ENCODE measurements around the gene CDH13. TPM values are rescaled to one million over a fixed set of nuclear protein-coding genes. Genes with fewer than 3 reads are reported as not detected.

CDH13 gene
- polyA plus RNA-seq, 1 donor from 2014 or later: 3.2 TPM

GRCh38 chr16:83438326-83438725 is 811.6 kb downstream of the CDH13 start:
- no peak overlapping the region for H3K27ac ChIP-seq (ENCODE audit: low read length)
- H3K4me3 ChIP-seq (ENCODE audit: low read length): no peak overlapping the region
- no peaks in the 10 kb centered on the region for H3K9me2 ChIP-seq (ENCODE audit: insufficient read depth, low read length)
- no peaks in the 10 kb centered on the region for H4K20me1 ChIP-seq (ENCODE audit: insufficient read depth)
- H3K79me2 ChIP-seq (replicated peaks; ENCODE audit: insufficient read depth, low read length): no peaks in the 10 kb centered on the region
- H3K4me2 ChIP-seq (ENCODE audit: low read length): no peak overlapping the region
- no peaks in the 10 kb centered on the region for H3K27me3 ChIP-seq (ENCODE audit: insufficient read depth, low read depth, low read length)
- no peaks in the 10 kb centered on the region for H3K9me3 ChIP-seq (ENCODE audit: low read length)
- no peak overlapping the region for H2AFZ ChIP-seq (ENCODE audit: low read depth, low read length)
- no peak overlapping the region for H3K9ac ChIP-seq (ENCODE audit: low read length)
- TF ChIP-seq SMC3 (conservative IDR thresholded peaks at IDR 0.05; ENCODE audit: poor library complexity) (no peak), CTCF (IDR thresholded peaks at IDR 0.05; ENCODE audit: poor library complexity, severe bottlenecking) (no peak), MXI1 (conservative IDR thresholded peaks at IDR 0.05; ENCODE audit: poor library complexity, severe bottlenecking) (no peak), REST (IDR thresholded peaks at IDR 0.05; ENCODE audit: borderline replicate concordance) (no peak), RAD21 (conservative IDR thresholded peaks at IDR 0.05) (no peak), TAF1 (IDR thresholded peaks at IDR 0.05; ENCODE audit: low read depth) (no peak), POLR2AphosphoS5 (IDR thresholded peaks at IDR 0.05) (no peak), EZH2 (IDR thresholded peaks at IDR 0.05; ENCODE audit: borderline replicate concordance, insufficient read depth, low read length, poor library complexity, severe bottlenecking) (no peak), EP300 (conservative IDR thresholded peaks at IDR 0.05; ENCODE audit: poor library complexity, severe bottlenecking) (no peak)
- no peaks in the 10 kb centered on the region for H3K36me3 ChIP-seq (ENCODE audit: insufficient read depth, low read length)
- no peaks in the 10 kb centered on the region for H3F3A ChIP-seq (ENCODE audit: insufficient read depth, low read length, poor library complexity, severe bottlenecking)

- Histone ChIP-seq H4K20me1 (ENCODE audit: insufficient read depth) (no peaks in the 10 kb centered on the region), H3K9ac (ENCODE audit: low read length) (no peak overlapping the region), H3K36me3 (ENCODE audit: insufficient read depth, low read length) (no peaks in the 10 kb centered on the region), H3K27me3 (ENCODE audit: insufficient read depth, low read depth, low read length) (no peaks in the 10 kb centered on the region), H2AFZ (ENCODE audit: low read depth, low read length) (no peak overlapping the region), H3K9me2 (ENCODE audit: insufficient read depth, low read length) (no peaks in the 10 kb centered on the region), H3K4me3 (ENCODE audit: low read length) (no peak overlapping the region), H3K4me2 (ENCODE audit: low read length) (no peak overlapping the region), H3K9me3 (ENCODE audit: low read length) (no peaks in the 10 kb centered on the region), H3F3A (ENCODE audit: insufficient read depth, low read length, poor library complexity, severe bottlenecking) (no peaks in the 10 kb centered on the region), H3K27ac (ENCODE audit: low read length) (no peak overlapping the region), H3K79me2 (replicated peaks; ENCODE audit: insufficient read depth, low read length) (no peaks in the 10 kb centered on the region)
- TF ChIP-seq POLR2AphosphoS5 (IDR thresholded peaks at IDR 0.05): no peak
- no peak for TF ChIP-seq EP300 (conservative IDR thresholded peaks at IDR 0.05; ENCODE audit: poor library complexity, severe bottlenecking)
- TF ChIP-seq MXI1 (conservative IDR thresholded peaks at IDR 0.05; ENCODE audit: poor library complexity, severe bottlenecking): no peak
- TF ChIP-seq EZH2 (IDR thresholded peaks at IDR 0.05; ENCODE audit: borderline replicate concordance, insufficient read depth, low read length, poor library complexity, severe bottlenecking): no peak
- no peak for TF ChIP-seq SMC3 (conservative IDR thresholded peaks at IDR 0.05; ENCODE audit: poor library complexity)
- TF ChIP-seq REST (IDR thresholded peaks at IDR 0.05; ENCODE audit: borderline replicate concordance): no peak
- TF ChIP-seq TAF1 (IDR thresholded peaks at IDR 0.05; ENCODE audit: low read depth): no peak
- no peak for TF ChIP-seq RAD21 (conservative IDR thresholded peaks at IDR 0.05)
- no peak for TF ChIP-seq CTCF (IDR thresholded peaks at IDR 0.05; ENCODE audit: poor library complexity, severe bottlenecking)
Measured at GRCh38 chr16:83439412-83439811, 812.6 kb downstream of the CDH13 start.

All from neural cell (in vitro differentiated cells).